BLaER1 (cell line): ENCODE data around the gene SGPP2.
"Not testable (repeated sequence)": the region's sequence is repeated elsewhere in the genome, so short reads cannot be mapped to it uniquely, and the experiment has no call there.

Source experiments
- H3K27ac ChIP-seq: shearing (Covaris generic); formaldehyde crosslinking; 2 replicates; pipeline ENCODE4 v1.8.1; 2022
- H3K27me3 ChIP-seq: shearing (Covaris generic); formaldehyde crosslinking; 2 replicates; pipeline ENCODE4 v1.8.1; 2022
- H3K36me3 ChIP-seq: shearing (Covaris generic); formaldehyde crosslinking; 2 replicates; pipeline ENCODE4 v1.8.1; 2022
- H3K4me1 ChIP-seq: shearing (Covaris generic); formaldehyde crosslinking; 2 replicates; pipeline ENCODE4 v1.8.1; 2022
- H3K4me2 ChIP-seq: shearing (Covaris generic); formaldehyde crosslinking; 2 replicates; pipeline ENCODE4 v1.8.1; 2022
- H3K4me3 ChIP-seq: shearing (Covaris generic); formaldehyde crosslinking; 2 replicates; pipeline ENCODE4 v1.8.1; 2022
- H3K9ac ChIP-seq: shearing (Covaris generic); formaldehyde crosslinking; 2 replicates; pipeline ENCODE4 v1.8.1; 2022
- H3K9me3 ChIP-seq: shearing (Covaris generic); formaldehyde crosslinking; 2 replicates; pipeline ENCODE4 v1.8.1; 2022
- H4K20me1 ChIP-seq: shearing (Covaris generic); formaldehyde crosslinking; 2 replicates; pipeline ENCODE4 v1.8.1; 2022
- Cebpa-rat ChIP-seq: shearing (Covaris generic); IDR thresholded peaks from 2 replicates; pipeline ENCODE4 v1.8.1; 2022

SGPP2 gene

DNA sequence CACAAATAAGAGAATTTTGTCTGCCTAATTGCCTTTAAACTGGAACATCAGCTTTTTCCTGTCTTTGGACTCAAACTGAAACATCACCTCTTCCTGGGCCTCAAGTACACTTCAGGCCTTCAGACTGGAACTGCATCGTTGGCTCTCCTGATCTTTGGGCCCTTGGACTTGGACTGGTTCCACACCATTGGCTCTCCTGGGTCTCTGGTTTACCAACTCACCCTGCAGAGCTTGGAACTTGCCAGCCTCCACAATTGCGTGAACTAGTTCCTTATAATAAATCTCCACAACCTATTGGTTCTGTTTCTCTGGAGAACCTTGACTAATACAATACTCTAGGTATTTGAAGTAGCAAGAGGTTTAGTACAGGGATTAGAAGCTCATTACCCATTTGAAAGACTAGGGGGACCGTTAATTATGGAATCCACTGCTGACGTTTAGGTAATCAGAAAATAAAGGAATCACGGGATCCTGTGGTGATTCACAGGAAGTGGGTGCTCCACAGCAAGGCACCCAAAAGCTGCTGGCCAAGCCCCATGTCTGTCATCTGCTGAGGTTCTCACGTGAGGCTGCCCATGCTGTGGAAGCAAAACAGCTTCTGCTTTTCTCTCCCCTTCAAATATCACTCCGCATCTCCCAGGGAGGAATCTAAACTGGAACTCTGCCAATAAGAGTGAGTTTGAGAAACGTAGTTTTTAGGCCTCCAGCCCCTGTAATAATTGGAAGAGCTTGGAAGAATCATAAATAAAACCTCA lies 20.0 kb upstream of the SGPP2 start:
- Histone ChIP-seq H3K27ac (no peak overlapping the region), H3K27me3 (no peaks in the 10 kb centered on the region), H3K4me3 (no peak overlapping the region), H4K20me1 (no peaks in the 10 kb centered on the region), H3K9ac (no peak overlapping the region), H3K4me2 (no peak overlapping the region), H3K9me3 (no peaks in the 10 kb centered on the region), H3K36me3 (no peaks in the 10 kb centered on the region), H3K4me1 (0 out of 2 replicates have a peak, but pooled peaks cover 3% of the 10 kb centered on the region)
- TF ChIP-seq Cebpa-rat = no peak

DNA sequence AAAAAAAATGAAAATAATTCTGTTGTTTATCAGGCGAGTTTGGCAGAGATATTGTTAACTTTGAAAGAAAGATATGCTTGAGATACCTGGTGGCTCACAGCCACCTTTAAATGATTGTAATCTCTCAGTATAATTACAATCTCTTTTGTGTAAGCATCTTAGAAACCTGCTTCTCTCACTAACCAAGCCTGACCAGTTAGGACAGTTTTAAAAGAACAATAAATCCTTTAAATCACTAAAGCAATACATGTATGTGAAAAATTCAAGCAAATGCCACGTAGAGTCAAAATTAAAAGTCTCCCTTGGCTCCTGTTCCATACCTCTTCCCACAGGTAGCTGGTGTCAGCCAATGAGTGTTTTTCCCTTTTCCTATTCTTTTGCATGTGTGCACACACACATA lies 15.7 kb upstream of the SGPP2 start:
- H3K4me1 ChIP-seq = no peaks in the 10 kb centered on the region
- H3K27me3 ChIP-seq = no peaks in the 10 kb centered on the region
- no peak overlapping the region for H3K27ac ChIP-seq
- no peak overlapping the region for H3K9ac ChIP-seq
- no peak overlapping the region for H3K4me2 ChIP-seq
- H3K36me3 ChIP-seq = no peaks in the 10 kb centered on the region
- no peak for TF ChIP-seq Cebpa-rat
- no peak overlapping the region for H3K4me3 ChIP-seq
- H3K9me3 ChIP-seq = peaks cover 20% of the 10 kb centered on the region
- H4K20me1 ChIP-seq = no peaks in the 10 kb centered on the region

DNA sequence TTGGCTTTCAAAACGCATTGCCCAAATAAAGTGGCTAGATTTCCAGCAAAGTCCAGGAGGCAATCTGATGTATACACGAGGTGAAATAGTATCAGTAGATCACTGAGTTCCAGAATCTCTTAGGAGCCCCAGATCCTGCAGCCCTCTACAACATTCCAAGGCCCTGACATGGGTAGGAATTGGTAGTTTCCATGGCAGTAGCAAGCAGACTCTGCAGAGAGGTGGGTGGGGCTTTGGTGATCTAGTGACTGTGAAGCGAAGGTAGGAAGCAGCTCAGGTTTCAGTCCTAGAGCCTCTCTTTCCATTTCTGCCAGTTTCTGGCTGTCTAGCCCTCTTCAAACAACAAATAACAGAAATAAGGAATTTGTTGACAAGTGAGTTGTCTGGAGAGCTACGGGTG lies 13.8 kb upstream of the SGPP2 start:
- Histone ChIP-seq H3K4me1 (no peaks in the 10 kb centered on the region), H3K27ac (no peak overlapping the region), H3K27me3 (no peaks in the 10 kb centered on the region), H3K4me2 (no peak overlapping the region), H4K20me1 (no peaks in the 10 kb centered on the region), H3K4me3 (no peak overlapping the region), H3K36me3 (no peaks in the 10 kb centered on the region), H3K9ac (no peak overlapping the region), H3K9me3 (peaks cover 28% of the 10 kb centered on the region)
- TF ChIP-seq Cebpa-rat = no peak

DNA sequence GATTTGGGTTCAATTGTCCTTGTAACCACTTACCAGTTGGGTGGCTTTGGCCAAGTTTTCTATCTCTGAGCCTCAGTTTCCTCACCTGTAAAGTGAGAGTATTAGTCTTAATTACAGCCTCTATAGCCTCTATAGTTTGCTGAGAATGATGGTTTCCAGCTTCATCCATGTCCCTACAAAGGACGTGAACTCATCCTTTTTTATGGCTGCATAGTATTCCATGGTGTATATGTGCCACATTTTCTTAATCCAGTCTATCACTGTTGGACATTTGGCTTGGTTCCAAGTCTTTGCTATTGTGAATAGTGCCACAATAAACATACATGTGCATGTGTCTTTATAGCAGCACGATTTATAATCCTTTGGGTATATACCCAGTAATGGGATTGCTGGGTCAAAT lies 12.0 kb upstream of the SGPP2 start:
- H3K4me1 ChIP-seq, H3K9ac ChIP-seq, H3K27ac ChIP-seq, H3K4me2 ChIP-seq, H3K36me3 ChIP-seq, H3K4me3 ChIP-seq, H4K20me1 ChIP-seq, H3K27me3 ChIP-seq: not testable (repeated sequence)
- peaks cover 37% of the 10 kb centered on the region for H3K9me3 ChIP-seq

DNA sequence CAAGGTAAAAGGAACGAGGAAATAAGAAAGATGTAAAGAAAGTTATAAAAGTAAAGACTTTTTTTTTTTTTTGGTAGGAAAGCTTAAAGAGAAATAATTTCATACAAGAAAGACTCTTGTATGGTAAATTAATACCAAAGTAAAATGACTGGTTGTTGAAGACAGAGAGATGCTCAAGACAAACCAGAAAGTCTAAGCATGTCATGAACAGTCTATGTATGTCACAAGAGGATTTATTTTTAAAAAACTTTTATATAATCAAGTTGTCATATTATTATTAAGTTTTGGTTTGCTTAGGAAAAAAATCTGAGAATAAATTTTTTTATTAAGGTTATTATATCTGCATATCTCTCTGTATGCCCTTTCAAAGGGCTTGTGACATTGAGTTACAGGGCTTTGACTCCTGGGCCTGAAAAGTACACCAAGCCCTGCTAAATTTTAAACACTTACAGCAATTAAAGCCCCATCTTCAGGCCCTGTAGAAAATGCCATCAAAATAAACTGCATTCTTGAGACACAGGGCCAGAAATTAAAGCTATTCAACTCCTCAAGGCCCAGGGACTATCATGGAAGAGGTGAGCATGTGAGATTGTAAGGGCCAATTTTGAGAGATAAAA lies 10.9 kb upstream of the SGPP2 start:
- TF ChIP-seq Cebpa-rat = no peak
- Histone ChIP-seq H3K9me3 (peaks cover 37% of the 10 kb centered on the region), H3K27ac (no peak overlapping the region), H3K4me1 (no peaks in the 10 kb centered on the region), H4K20me1 (no peaks in the 10 kb centered on the region), H3K36me3 (no peaks in the 10 kb centered on the region), H3K4me2 (no peak overlapping the region), H3K9ac (no peak overlapping the region), H3K27me3 (no peaks in the 10 kb centered on the region), H3K4me3 (no peak overlapping the region)

DNA sequence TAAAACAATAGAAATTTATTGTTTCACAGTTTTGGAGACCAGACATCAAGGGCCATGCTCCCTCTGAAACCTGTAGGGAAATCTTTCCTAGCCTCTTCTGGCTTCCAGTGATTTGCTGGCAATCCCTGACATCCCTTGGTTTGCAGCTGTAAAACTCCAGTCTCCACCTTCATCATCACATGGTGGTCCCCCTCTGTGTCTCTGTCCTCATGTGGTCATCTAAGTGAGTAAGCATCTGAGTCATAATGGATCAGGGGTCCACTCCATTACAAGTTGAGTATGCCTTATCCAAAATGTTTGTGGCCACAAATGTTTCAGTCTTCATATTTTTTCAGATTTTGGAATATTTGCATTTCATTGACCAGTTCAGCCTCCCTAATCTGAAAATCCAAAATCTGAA lies 5.6 kb upstream of the SGPP2 start:
- TF ChIP-seq Cebpa-rat = no peak

DNA sequence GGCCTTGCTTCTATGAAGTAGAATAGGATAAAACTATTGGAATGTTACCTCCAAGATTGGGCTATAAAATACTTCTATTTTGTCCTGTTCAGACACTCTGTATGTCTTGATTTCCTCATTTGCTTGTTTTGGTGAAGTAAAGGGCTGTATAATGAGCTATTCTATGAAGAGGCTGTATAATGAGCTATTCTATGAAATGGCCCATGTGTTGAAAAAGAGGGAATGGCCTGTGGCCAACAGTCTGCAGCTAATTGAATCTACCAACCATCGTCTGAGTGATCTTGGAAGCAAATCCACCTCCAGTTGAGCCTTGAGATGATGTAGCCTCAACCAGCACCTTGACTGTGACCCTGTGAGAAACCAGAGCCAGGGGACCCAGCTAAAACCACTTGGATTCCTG lies 3.8 kb upstream of the SGPP2 start:
- H3K4me1 ChIP-seq = no peaks in the 10 kb centered on the region
- H3K4me2 ChIP-seq = no peak overlapping the region
- H3K9ac ChIP-seq = no peak overlapping the region
- TF ChIP-seq Cebpa-rat = no peak
- H3K27me3 ChIP-seq = no peaks in the 10 kb centered on the region
- no peaks in the 10 kb centered on the region for H4K20me1 ChIP-seq
- H3K4me3 ChIP-seq = no peak overlapping the region
- no peaks in the 10 kb centered on the region for H3K36me3 ChIP-seq
- H3K27ac ChIP-seq = no peak overlapping the region
- peaks cover 28% of the 10 kb centered on the region for H3K9me3 ChIP-seq

More for the DNA sequence above, 5.6 kb upstream of the SGPP2 start:
- H4K20me1 ChIP-seq = no peaks in the 10 kb centered on the region
- H3K27me3 ChIP-seq = no peaks in the 10 kb centered on the region
- no peak overlapping the region for H3K4me3 ChIP-seq
- H3K4me2 ChIP-seq = no peak overlapping the region
- H3K9ac ChIP-seq = no peak overlapping the region
- no peak overlapping the region for H3K27ac ChIP-seq
- H3K9me3 ChIP-seq = peaks cover 20% of the 10 kb centered on the region; the same call in 1 of the 2 replicates
- no peaks in the 10 kb centered on the region for H3K36me3 ChIP-seq
- H3K4me1 ChIP-seq = no peaks in the 10 kb centered on the region

DNA sequence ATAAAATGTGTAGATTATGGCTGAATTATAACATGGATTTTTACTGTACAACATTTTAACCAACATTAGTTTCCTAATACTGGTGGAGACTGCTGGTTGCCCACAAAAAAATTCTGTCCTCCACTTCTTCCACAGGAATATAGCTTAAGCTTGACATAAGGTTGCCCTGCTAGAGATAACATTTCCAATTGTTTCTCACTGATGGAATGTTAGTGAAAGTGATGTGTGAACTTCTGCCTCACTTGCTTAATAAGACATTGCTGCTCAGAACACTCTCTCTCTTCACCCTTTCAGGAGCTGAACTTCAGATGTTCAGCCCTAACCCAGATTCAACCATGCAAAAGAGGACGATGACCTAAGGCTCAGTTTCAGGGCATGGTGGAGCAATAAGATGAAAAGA lies 2.7 kb upstream of the SGPP2 start:
- Histone ChIP-seq H3K4me3 (no peak overlapping the region), H3K4me2 (no peak overlapping the region), H3K9ac (no peak overlapping the region), H3K27me3 (no peaks in the 10 kb centered on the region), H3K27ac (no peak overlapping the region), H4K20me1 (no peaks in the 10 kb centered on the region), H3K4me1 (no peaks in the 10 kb centered on the region), H3K36me3 (no peaks in the 10 kb centered on the region), H3K9me3 (peaks cover 19% of the 10 kb centered on the region)
- TF ChIP-seq Cebpa-rat = no peak

DNA sequence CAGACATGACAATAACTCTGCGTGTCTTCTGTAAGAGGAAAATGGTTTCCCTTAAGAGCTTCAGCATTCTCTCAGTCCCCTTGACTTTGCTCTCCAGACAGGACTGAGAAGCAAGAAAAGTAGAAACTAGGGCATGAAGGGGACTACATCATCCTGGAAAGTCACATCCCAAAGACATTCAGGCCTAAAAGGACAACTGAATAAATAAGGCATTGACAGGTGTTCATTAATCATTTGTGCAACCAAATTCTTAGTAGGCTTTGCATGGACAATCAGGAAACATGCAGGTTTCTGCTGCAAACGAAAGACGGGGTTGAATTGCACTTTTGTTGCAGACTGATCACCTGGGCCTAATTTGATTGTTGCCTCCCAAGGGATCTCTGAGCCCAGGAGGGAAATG lies 1.2 kb upstream of the SGPP2 start:
- H3K4me3 ChIP-seq = no peak overlapping the region
- H3K4me1 ChIP-seq = no peaks in the 10 kb centered on the region
- no peak overlapping the region for H3K27ac ChIP-seq
- H3K4me2 ChIP-seq = no peak overlapping the region
- no peaks in the 10 kb centered on the region for H3K36me3 ChIP-seq
- H3K9me3 ChIP-seq = peaks cover 19% of the 10 kb centered on the region
- no peaks in the 10 kb centered on the region for H4K20me1 ChIP-seq
- no peak overlapping the region for H3K9ac ChIP-seq
- no peaks in the 10 kb centered on the region for H3K27me3 ChIP-seq
- TF ChIP-seq Cebpa-rat = no peak

DNA sequence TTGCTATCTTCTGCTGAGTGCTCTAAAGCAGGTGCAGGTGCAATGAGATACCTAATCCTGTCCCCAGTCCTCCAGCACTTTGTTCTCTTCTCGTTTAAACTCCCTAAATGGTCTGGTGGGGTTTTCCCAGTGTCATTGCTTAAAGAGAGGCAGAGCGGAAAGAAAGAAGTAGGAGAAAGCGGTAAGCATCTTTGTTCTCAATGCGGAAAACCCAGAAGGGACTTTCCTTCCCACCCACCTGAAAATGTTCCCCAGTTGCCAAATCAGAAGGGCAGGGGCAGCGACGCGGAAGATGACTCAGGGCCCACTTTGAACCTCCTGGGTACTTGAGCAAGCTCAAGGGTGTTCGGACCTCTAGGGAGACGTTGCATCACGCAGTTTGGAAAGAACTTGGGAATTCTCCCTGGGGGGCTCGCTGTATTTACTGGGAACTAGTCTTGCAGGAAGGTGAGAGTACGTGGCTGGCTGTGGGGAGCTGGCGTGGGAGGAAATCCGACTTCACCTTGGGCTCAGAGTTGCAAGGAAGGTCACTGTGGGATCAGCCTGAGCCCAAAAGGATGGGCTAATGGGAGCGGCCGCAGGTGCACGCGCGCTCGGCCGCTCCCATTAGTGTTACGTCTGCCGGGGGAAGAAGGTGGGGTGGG lies 589 bp upstream of the SGPP2 start:
- Histone ChIP-seq H3K27me3 (no peaks in the 10 kb centered on the region), H3K36me3 (no peaks in the 10 kb centered on the region), H4K20me1 (no peaks in the 10 kb centered on the region), H3K4me3 (no peak overlapping the region), H3K9me3 (peaks cover 19% of the 10 kb centered on the region), H3K27ac (no peak overlapping the region), H3K4me1 (no peaks in the 10 kb centered on the region), H3K9ac (no peak overlapping the region), H3K4me2 (no peak overlapping the region)
- no peak for TF ChIP-seq Cebpa-rat
